ENCODE results near the gene SRP68.

The SRP68 gene

GRCh38 chr17:76008208-76008607 lies 64.1 kb downstream of the SRP68 start:
- no peak for DNase-seq
- in situ Hi-C loops (cut with HindIII; ENCODE audit: low pct_ligation_motif_present, low pct_unique_long_range_greater_than_20kb, low sequenced_read_pairs): no loop called here

GRCh38 chr17:76007850-76008165 lies 64.5 kb downstream of the SRP68 start:
- no peak for DNase-seq
- in situ Hi-C loops (cut with HindIII; ENCODE audit: low pct_ligation_motif_present, low pct_unique_long_range_greater_than_20kb, low sequenced_read_pairs): no loop called here

GRCh38 chr17:76007131-76007849 lies 65.0 kb downstream of the SRP68 start:
- in situ Hi-C loops (cut with HindIII; ENCODE audit: low pct_ligation_motif_present, low pct_unique_long_range_greater_than_20kb, low sequenced_read_pairs): no loop called here
- DNase-seq: no peak

- peak; percentile 76 for DNase-seq
- in situ Hi-C loops (cut with HindIII; ENCODE audit: low pct_ligation_motif_present, low pct_unique_long_range_greater_than_20kb, low sequenced_read_pairs): no loop called here
These were observed 66.8 kb downstream of the SRP68 start for GRCh38 chr17:76005263-76006149.

- DNase-seq: no peak
- in situ Hi-C loops (cut with HindIII; ENCODE audit: low pct_ligation_motif_present, low pct_unique_long_range_greater_than_20kb, low sequenced_read_pairs): no loop called here
These were observed 67.5 kb downstream of the SRP68 start for GRCh38 chr17:76004750-76005262.

GRCh38 chr17:76003915-76004314 lies 68.4 kb downstream of the SRP68 start:
- no peak for DNase-seq
- in situ Hi-C loops (cut with HindIII; ENCODE audit: low pct_ligation_motif_present, low pct_unique_long_range_greater_than_20kb, low sequenced_read_pairs): no loop called here

- no peak for DNase-seq
- in situ Hi-C loops (cut with HindIII; ENCODE audit: low pct_ligation_motif_present, low pct_unique_long_range_greater_than_20kb, low sequenced_read_pairs): no loop called here
These were observed 70.2 kb downstream of the SRP68 start for GRCh38 chr17:76002100-76002499.

GRCh38 chr17:76000755-76001521 lies 71.4 kb downstream of the SRP68 start, which contains the start of gene CDK3:
CDK3 (plus strand) TSS chr17:76000855; CDS start chr17:76001426, 571 bp downstream.
- in situ Hi-C loops (cut with HindIII; ENCODE audit: low pct_ligation_motif_present, low pct_unique_long_range_greater_than_20kb, low sequenced_read_pairs): no loop called here
- no peak for DNase-seq

- peak; percentile 61 for DNase-seq
- in situ Hi-C loops (cut with HindIII; ENCODE audit: low pct_ligation_motif_present, low pct_unique_long_range_greater_than_20kb, low sequenced_read_pairs): no loop called here
These were observed 72.1 kb downstream of the SRP68 start for GRCh38 chr17:76000016-76000754.

- in situ Hi-C loops (cut with HindIII; ENCODE audit: low pct_ligation_motif_present, low pct_unique_long_range_greater_than_20kb, low sequenced_read_pairs): no loop called here
- DNase-seq: no peak
These were observed 74.0 kb downstream of the SRP68 start for GRCh38 chr17:75998327-75998795.

GRCh38 chr17:75996665-75997590 lies 75.4 kb downstream of the SRP68 start:
- in situ Hi-C loops (cut with HindIII; ENCODE audit: low pct_ligation_motif_present, low pct_unique_long_range_greater_than_20kb, low sequenced_read_pairs): no loop called here
- DNase-seq: peak; percentile 43

GRCh38 chr17:75995385-75995925 lies 76.9 kb downstream of the SRP68 start:
- no peak for DNase-seq
- in situ Hi-C loops (cut with HindIII; ENCODE audit: low pct_ligation_motif_present, low pct_unique_long_range_greater_than_20kb, low sequenced_read_pairs): no loop called here

GRCh38 chr17:75994802-75995370 lies 77.4 kb downstream of the SRP68 start:
- DNase-seq: no peak
- in situ Hi-C loops (cut with HindIII; ENCODE audit: low pct_ligation_motif_present, low pct_unique_long_range_greater_than_20kb, low sequenced_read_pairs): no loop called here

- in situ Hi-C loops (cut with HindIII; ENCODE audit: low pct_ligation_motif_present, low pct_unique_long_range_greater_than_20kb, low sequenced_read_pairs): no loop called here
- DNase-seq: no peak
These were observed 80.9 kb downstream of the SRP68 start for GRCh38 chr17:75991396-75991795.
